ENCODE data around the gene TLE4. TPM values are rescaled to one million over a fixed set of nuclear protein-coding genes. Genes with fewer than 3 reads are reported as not detected.

TLE4 gene
- total and polyA plus RNA-seq, 7 experiments from 2014 or later, result 21.0 to 196 (median 102) TPM

DNA sequence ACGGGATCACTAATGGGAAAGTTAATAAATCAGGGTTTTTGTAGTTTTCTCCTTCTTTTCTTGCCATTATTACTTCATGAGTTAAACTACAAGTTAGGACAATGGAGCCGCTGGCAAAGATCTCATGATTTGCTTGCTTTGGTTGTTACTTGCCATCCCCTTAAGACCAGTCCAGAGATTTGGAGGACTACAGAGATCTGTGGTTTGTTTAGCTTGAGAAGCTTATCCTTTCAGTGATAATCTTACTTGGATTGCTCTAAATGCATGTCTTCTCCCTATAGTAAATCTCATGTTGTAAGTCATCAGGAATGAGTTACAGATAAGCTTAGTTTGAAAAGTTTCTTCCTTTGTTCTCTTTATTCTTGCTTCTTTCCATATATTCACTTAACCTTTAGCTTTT, 70.9 kb downstream of the TLE4 start:
- intact Hi-C loops (cut with micrococcal nuclease), result no loop called here
- DNase-seq (no peak), ATAC-seq (no peak)
- Histone ChIP-seq H3K4me1 (ENCODE audit: control insufficient read depth in 2 of 2, insufficient read depth in 2 of 2, low read length in 2 of 2) (peaks cover 5 to 11% of the 10 kb centered on the region in 2 donors), H3K27ac (ENCODE audit: low read depth, low read length) (no peak overlapping the region), H3K9me3 (ENCODE audit: control insufficient read depth in 2 of 3, low read length in 3 of 3) (peaks cover 0 to 5% (median 0%) of the 10 kb centered on the region in 3 experiments), H3K36me3 (ENCODE audit: control insufficient read depth in 2 of 3, insufficient read depth in 3 of 3, low read length in 3 of 3) (peaks cover 0 to 4% (median 0%) of the 10 kb centered on the region in 3 experiments), H3K27me3 (ENCODE audit: control insufficient read depth in 2 of 2, insufficient read depth in 2 of 2, low read length in 2 of 2) (no peaks in the 10 kb centered on the region), H3K4me3 (ENCODE audit: low read length) (no peak overlapping the region)
- CTCF ChIA-PET, result interaction anchor here (0.7 kb wide), 1 partner anchor 13 kb away, joined by 4 read pairs; no protein-coding TSS in a partner anchor
- Mint-ChIP-seq H3K27me3 (no peaks in the 10 kb centered on the region), H3K9me3 (peaks cover 2 to 29% (median 15%) of the 10 kb centered on the region in 11 donors), H3K27ac (peak overlapping the region in 1 of 9 donors; percentile 24), H3K4me3 (no peak overlapping the region), H3K36me3 (peaks cover 15 to 57% (median 42%) of the 10 kb centered on the region in 5 donors), H3K4me1 (peaks cover 11 to 66% (median 53%) of the 10 kb centered on the region in 7 donors)
- POLR2A ChIA-PET, result no interaction called here

DNA sequence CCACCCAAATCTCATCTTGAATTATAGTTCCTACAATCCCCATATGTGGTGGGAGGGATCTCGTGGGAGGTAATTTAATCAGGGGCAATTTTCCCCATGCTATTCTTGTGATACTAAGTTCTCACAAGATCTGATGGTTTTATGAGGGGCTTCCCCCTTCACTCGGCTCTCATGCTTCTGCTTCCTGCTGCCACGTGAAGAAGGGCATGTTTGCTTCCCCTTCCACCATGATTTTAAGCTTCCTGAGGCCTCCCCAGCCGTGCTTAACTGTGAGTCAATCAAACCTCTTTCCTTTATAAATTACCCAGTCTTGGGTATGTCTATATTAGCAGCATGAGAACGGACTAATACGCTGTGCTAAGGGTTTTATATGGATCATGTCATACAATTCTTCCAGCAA, 72.3 kb downstream of the TLE4 start:
- ChIA-PET CTCF (interaction anchor here (0.7 kb wide), 1 partner anchor 389 kb away, joined by 3 read pairs; no protein-coding TSS in a partner anchor), POLR2A (no interaction called here)
- DNase-seq (no peak), ATAC-seq (no peak)
- intact Hi-C loops (cut with micrococcal nuclease), result no loop called here
- peaks cover 2 to 22% (median 11%) of the 10 kb centered on the region in 11 donors for H3K9me3 Mint-ChIP-seq
- no peak overlapping the region for H3K27ac Mint-ChIP-seq
- H3K36me3 Mint-ChIP-seq, result peaks cover 8 to 44% (median 30%) of the 10 kb centered on the region in 5 donors
- Histone ChIP-seq H3K4me3 (ENCODE audit: low read length) (no peak overlapping the region), H3K9me3 (ENCODE audit: control insufficient read depth in 2 of 3, low read length in 3 of 3) (peaks cover 0 to 5% (median 0%) of the 10 kb centered on the region in 3 experiments), H3K27ac (ENCODE audit: low read depth, low read length) (no peak overlapping the region), H3K4me1 (ENCODE audit: control insufficient read depth in 2 of 2, insufficient read depth in 2 of 2, low read length in 2 of 2) (peaks cover 5 to 11% of the 10 kb centered on the region in 2 donors), H3K36me3 (ENCODE audit: control insufficient read depth in 2 of 3, insufficient read depth in 3 of 3, low read length in 3 of 3) (peaks cover 0 to 4% (median 0%) of the 10 kb centered on the region in 3 experiments), H3K27me3 (ENCODE audit: control insufficient read depth in 2 of 2, insufficient read depth in 2 of 2, low read length in 2 of 2) (no peaks in the 10 kb centered on the region)
- H3K4me1 Mint-ChIP-seq, result peaks cover 9 to 54% (median 39%) of the 10 kb centered on the region in 7 donors
- H3K27me3 Mint-ChIP-seq, result no peaks in the 10 kb centered on the region
- no peak overlapping the region for H3K4me3 Mint-ChIP-seq

DNA sequence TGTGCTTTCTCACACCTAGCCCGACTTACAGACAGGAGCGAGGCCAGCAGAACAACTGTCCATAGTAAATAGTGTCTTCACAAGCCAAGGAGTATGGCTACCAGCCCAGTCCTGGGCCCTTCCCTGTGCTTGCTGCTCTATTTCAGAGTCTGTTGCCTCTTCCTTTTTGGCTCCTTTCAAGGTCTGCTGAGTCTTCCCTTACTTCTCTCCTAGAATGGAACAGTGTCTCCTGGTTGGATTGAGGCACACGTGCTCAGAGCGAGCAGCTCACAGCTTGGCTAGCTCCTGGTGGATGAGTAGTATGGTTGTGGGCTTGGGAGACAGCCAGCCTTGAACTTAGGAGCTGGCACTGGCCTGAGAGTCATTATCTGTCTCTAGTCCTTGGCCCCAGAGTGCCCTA, 72.8 kb downstream of the TLE4 start:
- ChIA-PET CTCF (no interaction called here), POLR2A (no interaction called here)
- peaks cover 0 to 5% (median 0%) of the 10 kb centered on the region in 3 experiments for H3K9me3 ChIP-seq (ENCODE audit: control insufficient read depth in 2 of 3, low read length in 3 of 3)
- Mint-ChIP-seq H3K9me3 (peaks cover 2 to 22% (median 11%) of the 10 kb centered on the region in 11 donors), H3K27ac (no peak overlapping the region), H3K4me3 (no peak overlapping the region), H3K27me3 (no peaks in the 10 kb centered on the region), H3K36me3 (peaks cover 8 to 43% (median 27%) of the 10 kb centered on the region in 5 donors), H3K4me1 (peaks cover 9 to 48% (median 35%) of the 10 kb centered on the region in 7 donors)
- intact Hi-C loops (cut with micrococcal nuclease), result no loop called here
- no peak overlapping the region for H3K27ac ChIP-seq (ENCODE audit: low read depth, low read length)
- no peak for ATAC-seq
- peaks cover 5 to 8% of the 10 kb centered on the region in 2 donors for H3K4me1 ChIP-seq (ENCODE audit: control insufficient read depth in 2 of 2, insufficient read depth in 2 of 2, low read length in 2 of 2)
- no peaks in the 10 kb centered on the region for H3K27me3 ChIP-seq (ENCODE audit: control insufficient read depth in 2 of 2, insufficient read depth in 2 of 2, low read length in 2 of 2)
- no peak for DNase-seq
- no peak overlapping the region for H3K4me3 ChIP-seq (ENCODE audit: low read length)
- peaks cover 0 to 4% (median 0%) of the 10 kb centered on the region in 3 experiments for H3K36me3 ChIP-seq (ENCODE audit: control insufficient read depth in 2 of 3, insufficient read depth in 3 of 3, low read length in 3 of 3)

DNA sequence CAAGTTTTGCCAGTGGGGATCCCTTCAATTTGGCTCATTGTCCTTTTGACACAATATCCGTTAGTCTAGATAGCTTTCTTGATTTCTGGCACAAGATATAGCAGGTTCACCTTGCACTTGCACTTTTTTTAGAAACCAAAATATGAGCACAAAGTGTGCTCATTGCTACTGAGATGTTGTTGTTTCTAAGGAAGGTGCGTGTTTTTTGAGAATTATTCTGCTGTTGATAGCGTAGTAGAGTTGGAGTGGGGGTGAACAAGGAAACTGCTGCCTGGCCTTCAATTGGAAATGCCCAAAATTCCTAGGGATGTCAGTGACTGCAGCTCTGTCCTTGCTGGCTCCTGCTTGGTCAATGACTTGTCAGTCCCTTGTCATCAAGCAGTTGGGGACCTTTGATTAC, 73.3 kb downstream of the TLE4 start:
- H3K27ac Mint-ChIP-seq, result no peak overlapping the region
- peaks cover 2 to 22% (median 9%) of the 10 kb centered on the region in 11 donors for H3K9me3 Mint-ChIP-seq
- no peak overlapping the region for H3K4me3 ChIP-seq (ENCODE audit: low read length)
- ChIA-PET CTCF (no interaction called here), POLR2A (no interaction called here)
- no peak overlapping the region for H3K4me3 Mint-ChIP-seq
- H3K9me3 ChIP-seq (ENCODE audit: control insufficient read depth in 2 of 3, low read length in 3 of 3), result peaks cover 0 to 5% (median 0%) of the 10 kb centered on the region in 3 experiments
- intact Hi-C loops (cut with micrococcal nuclease), result no loop called here
- no peak for ATAC-seq
- H3K36me3 ChIP-seq (ENCODE audit: control insufficient read depth in 2 of 3, insufficient read depth in 3 of 3, low read length in 3 of 3), result peaks cover 0 to 4% (median 0%) of the 10 kb centered on the region in 3 experiments
- no peaks in the 10 kb centered on the region for H3K27me3 ChIP-seq (ENCODE audit: control insufficient read depth in 2 of 2, insufficient read depth in 2 of 2, low read length in 2 of 2)
- no peak for DNase-seq
- peaks cover 5 to 44% (median 31%) of the 10 kb centered on the region in 7 donors for H3K4me1 Mint-ChIP-seq
- H3K27ac ChIP-seq (ENCODE audit: low read depth, low read length), result no peak overlapping the region
- H3K36me3 Mint-ChIP-seq, result peaks cover 8 to 43% (median 27%) of the 10 kb centered on the region in 5 donors
- no peaks in the 10 kb centered on the region for H3K27me3 Mint-ChIP-seq
- peaks cover 3 to 5% of the 10 kb centered on the region in 2 donors for H3K4me1 ChIP-seq (ENCODE audit: control insufficient read depth in 2 of 2, insufficient read depth in 2 of 2, low read length in 2 of 2)

DNA sequence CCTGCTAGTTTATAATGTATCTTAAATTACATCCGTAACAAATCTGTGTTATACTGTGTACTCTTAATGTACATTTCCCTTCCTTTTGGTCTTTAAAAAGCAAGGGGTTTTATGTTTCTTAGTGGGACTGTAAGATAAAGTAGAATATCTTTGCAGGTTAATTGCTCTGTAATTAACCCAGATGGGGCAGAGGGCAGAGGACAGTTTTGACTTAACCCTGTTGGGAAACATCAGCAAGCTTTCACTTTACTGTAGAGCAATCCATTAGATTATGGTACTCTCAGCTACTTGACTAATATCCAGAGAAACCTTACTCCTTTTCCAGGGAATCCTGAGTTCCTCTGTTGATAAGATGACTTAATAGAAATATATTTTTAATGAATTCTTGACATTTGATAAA, 74.3 kb downstream of the TLE4 start:
- Histone ChIP-seq H3K9me3 (ENCODE audit: control insufficient read depth in 2 of 3, low read length in 3 of 3) (peaks cover 0 to 5% (median 0%) of the 10 kb centered on the region in 3 experiments), H3K27ac (ENCODE audit: low read depth, low read length) (no peak overlapping the region), H3K4me1 (ENCODE audit: control insufficient read depth in 2 of 2, insufficient read depth in 2 of 2, low read length in 2 of 2) (peaks cover 0 to 5% of the 10 kb centered on the region in 2 donors), H3K4me3 (ENCODE audit: low read length) (no peak overlapping the region), H3K36me3 (ENCODE audit: control insufficient read depth in 2 of 3, insufficient read depth in 3 of 3, low read length in 3 of 3) (peaks cover 0 to 4% (median 0%) of the 10 kb centered on the region in 3 experiments), H3K27me3 (ENCODE audit: control insufficient read depth in 2 of 2, insufficient read depth in 2 of 2, low read length in 2 of 2) (no peaks in the 10 kb centered on the region)
- peaks cover 8 to 49% (median 27%) of the 10 kb centered on the region in 5 donors for H3K36me3 Mint-ChIP-seq
- H3K27me3 Mint-ChIP-seq, result no peaks in the 10 kb centered on the region
- H3K27ac Mint-ChIP-seq, result no peak overlapping the region
- CTCF ChIA-PET, result no interaction called here
- ATAC-seq, result no peak
- no peak overlapping the region for H3K4me3 Mint-ChIP-seq
- H3K4me1 Mint-ChIP-seq, result peaks cover 2 to 44% (median 31%) of the 10 kb centered on the region in 7 donors
- DNase-seq, result no peak
- H3K9me3 Mint-ChIP-seq, result peaks cover 2 to 22% (median 9%) of the 10 kb centered on the region in 11 donors
- POLR2A ChIA-PET, result no interaction called here
- intact Hi-C loops (cut with micrococcal nuclease), result loop anchor here in 1 of 2 donors (2.0 kb wide), 1 partner anchor 15 kb away; no protein-coding TSS in a partner anchor

DNA sequence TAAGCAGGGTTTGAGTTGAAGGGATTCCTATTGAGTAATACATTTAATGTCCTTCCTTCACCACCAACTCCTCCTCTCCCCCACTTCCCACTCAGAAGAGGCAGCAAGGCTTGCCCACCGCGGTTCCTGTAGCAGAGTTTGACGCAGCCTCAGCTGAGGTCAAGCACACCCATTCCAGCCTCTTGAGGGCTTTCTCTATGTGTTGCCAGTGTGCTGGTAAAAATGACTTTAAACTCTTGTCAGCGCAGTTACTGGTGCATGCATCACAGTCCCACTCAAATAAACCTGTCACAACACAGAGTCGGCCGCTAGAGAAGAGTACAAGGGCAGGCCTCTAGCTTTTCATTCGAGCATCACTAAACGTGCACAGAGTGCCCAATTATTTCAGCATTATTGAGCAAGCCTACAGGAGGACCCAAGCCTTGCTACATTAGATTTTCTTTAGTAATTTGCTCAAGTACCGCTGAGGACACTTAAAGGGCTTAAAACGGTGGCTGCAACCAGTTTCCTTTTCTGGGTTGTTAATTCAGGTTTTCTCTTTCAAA, 79.6 kb downstream of the TLE4 start:
- Mint-ChIP-seq H3K27ac (peak overlapping the region in 2 of 9 donors; percentile 22 to 28), H3K9me3 (peaks cover 0 to 1% (median 0%) of the 10 kb centered on the region in 11 donors)
- DNase-seq, result no peak

More for the DNA sequence above, 79.6 kb downstream of the TLE4 start:
- ATAC-seq, result peak; percentile 63
- Mint-ChIP-seq H3K4me3 (no peak overlapping the region), H3K4me1 (peaks cover 2 to 28% (median 13%) of the 10 kb centered on the region in 7 donors), H3K36me3 (peaks cover 3 to 44% (median 27%) of the 10 kb centered on the region in 5 donors), H3K27me3 (no peaks in the 10 kb centered on the region)
- ChIA-PET POLR2A (no interaction called here), CTCF (no interaction called here)
- intact Hi-C loops (cut with micrococcal nuclease), result no loop called here
- Histone ChIP-seq H3K36me3 (ENCODE audit: control insufficient read depth in 2 of 3, insufficient read depth in 3 of 3, low read length in 3 of 3) (peaks cover 0 to 5% (median 0%) of the 10 kb centered on the region in 3 experiments), H3K9me3 (ENCODE audit: control insufficient read depth in 2 of 3, low read length in 3 of 3) (no peaks in the 10 kb centered on the region), H3K4me3 (ENCODE audit: low read length) (no peak overlapping the region), H3K4me1 (ENCODE audit: control insufficient read depth in 2 of 2, insufficient read depth in 2 of 2, low read length in 2 of 2) (no peaks in the 10 kb centered on the region), H3K27ac (ENCODE audit: low read depth, low read length) (no peak overlapping the region), H3K27me3 (ENCODE audit: control insufficient read depth in 2 of 2, insufficient read depth in 2 of 2, low read length in 2 of 2) (no peaks in the 10 kb centered on the region)

Measured in naive thymus-derived CD4-positive, alpha-beta T cell (primary cell).